ENCODE results near the gene MICU1.

GRCh38 chr10:72328045-72328828, 297.6 kb downstream of the MICU1 start:
- TF ChIP-seq POLR2A (IDR thresholded peaks at IDR 0.05) (no peak), CTCF (IDR thresholded peaks at IDR 0.05) (peak; percentile 9 to 91 (median 67)), EP300 (IDR thresholded peaks at IDR 0.05) (no peak)

Measured in ovary (tissue), 3 donors.